ENCODE data around the gene MYO1E.

The MYO1E gene

DNA sequence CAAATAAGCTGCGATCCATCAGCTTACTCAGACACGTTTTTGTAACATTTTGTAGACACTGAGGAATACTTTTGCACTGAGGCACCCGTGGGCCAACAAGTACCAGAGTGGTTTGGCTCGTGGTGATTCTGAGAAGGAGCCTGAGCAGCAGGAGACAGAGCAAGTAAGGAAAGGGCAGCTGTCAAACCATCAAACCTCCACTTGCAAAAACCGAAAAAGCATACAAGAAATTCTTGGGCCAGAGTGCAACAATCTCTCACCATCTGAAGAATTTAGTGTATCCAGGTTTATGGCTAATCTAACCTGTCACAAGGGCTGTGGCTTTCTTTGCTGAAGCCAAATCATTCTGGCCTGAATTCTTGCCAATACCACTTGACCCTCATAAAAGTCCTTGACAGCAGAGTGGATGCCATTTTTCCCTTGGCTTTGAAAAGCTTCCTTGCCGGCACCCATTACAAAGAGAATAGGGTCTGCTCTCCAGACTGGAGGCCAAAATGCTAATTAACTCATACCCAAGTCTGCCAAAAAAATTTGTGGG is 56.7 kb downstream of the MYO1E start:
- no peak for DNase-seq (ENCODE audit: low read depth in 2 of 2)

DNA sequence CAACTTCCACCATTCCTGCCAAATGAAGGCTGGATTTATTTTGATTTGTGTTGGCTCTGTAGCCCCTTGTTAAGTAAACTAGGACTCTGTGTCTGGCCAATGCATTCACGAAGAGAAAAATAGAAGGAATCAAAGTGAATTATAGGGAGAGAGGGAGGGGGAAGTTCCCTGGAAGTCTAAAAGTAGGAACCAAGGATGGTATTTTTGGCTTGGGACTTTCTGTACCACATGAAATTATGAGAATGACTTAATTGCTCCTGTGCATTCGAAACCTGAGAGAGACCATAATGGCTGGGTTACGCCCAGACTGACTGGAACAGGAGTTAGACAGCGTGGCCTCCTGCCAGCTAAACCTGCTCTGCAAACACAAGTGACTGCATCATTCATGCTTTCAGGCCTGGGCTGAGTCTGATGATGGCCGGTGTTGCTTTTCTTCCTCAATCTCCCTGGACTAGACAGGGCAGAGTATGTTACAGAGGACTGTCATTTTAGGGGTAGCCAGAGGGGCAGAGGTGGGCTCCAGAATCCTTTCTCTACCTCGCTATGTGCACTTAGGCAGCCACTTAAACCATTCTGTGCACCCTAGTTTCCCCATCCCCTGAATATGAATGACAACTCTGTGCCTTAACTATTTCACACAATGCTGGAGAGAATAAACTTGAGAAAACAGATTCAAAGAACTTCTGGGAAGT is 58.9 kb downstream of the MYO1E start:
- DNase-seq (ENCODE audit: low read depth in 2 of 2): no peak

- no peak for DNase-seq (ENCODE audit: low read depth in 2 of 2)
These were observed 60.5 kb downstream of the MYO1E start for GRCh38 chr15:59312205-59312604.

DNA sequence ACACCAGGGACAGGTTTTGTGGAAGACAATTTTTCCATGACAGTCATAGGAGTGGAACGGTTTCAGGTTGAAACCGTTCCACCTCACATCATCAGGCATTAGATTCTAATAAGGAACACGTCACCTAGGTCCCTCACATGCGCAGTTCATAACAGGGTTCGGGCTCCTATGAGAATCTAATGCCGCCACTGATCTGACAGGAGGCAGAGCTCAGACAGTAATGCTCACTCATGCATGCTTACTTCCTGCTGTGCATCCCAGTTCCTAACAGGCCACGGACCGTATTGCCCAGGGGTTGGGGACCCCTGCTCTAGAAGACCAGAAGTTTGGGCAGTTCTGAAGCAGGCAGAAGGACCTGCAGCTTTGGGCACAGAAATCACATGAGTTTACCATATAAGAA is 61.5 kb downstream of the MYO1E start:
- DNase-seq (ENCODE audit: low read depth in 2 of 2): no peak

GRCh38 chr15:59309405-59309804 is 63.3 kb downstream of the MYO1E start:
- no peak for DNase-seq (ENCODE audit: low read depth in 2 of 2)

- no peak for DNase-seq (ENCODE audit: low read depth in 2 of 2)
These were observed 65.5 kb downstream of the MYO1E start for GRCh38 chr15:59307165-59307537.

GRCh38 chr15:59306520-59307164 is 66.0 kb downstream of the MYO1E start:
- DNase-seq (ENCODE audit: low read depth in 2 of 2): no peak

GRCh38 chr15:59304807-59305206 is 67.9 kb downstream of the MYO1E start:
- DNase-seq (ENCODE audit: low read depth in 2 of 2): no peak

DNA sequence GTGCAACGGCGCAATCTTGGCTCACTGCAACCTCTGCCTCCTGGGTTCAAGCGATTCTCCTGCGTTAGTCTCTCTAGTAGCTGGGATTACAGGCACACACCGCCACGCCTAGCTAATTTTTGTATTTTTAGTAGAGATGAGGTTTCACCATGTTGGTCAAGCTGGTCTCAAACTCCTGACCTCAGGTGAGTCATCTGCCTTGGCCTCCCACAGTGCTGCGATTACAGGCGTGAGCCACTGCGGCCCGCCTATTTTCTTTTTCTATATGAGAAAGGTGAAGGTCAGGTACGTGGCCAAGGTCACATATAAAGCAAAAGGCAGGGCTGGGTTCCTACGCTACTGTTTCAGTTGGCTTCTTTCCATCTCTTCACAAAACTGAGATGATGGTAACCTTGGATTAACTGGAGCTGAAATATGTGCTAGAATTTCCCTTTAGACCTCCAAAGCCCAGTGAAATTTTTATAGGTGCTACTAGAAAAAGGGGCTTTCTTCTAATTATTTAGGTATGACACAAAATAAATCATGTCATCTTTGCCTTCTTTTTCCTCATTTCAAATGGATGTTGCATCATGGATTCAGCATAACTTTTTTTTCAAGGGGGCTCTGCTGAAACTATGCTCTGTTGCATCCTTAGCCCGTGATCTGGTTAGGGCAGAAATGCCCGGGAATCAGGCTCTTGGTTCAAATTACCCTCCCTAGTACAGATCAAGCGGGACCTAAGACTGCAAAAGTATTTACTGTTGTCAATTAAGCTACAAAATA is 68.5 kb downstream of the MYO1E start:
- no peak for DNase-seq (ENCODE audit: low read depth in 2 of 2)

- DNase-seq (ENCODE audit: low read depth in 2 of 2): no peak
These were observed 69.0 kb downstream of the MYO1E start for GRCh38 chr15:59303633-59304032.

- DNase-seq (ENCODE audit: low read depth in 2 of 2): no peak
These were observed 69.5 kb downstream of the MYO1E start for GRCh38 chr15:59303136-59303535.

GRCh38 chr15:59301527-59301926 is 71.1 kb downstream of the MYO1E start:
- no peak for DNase-seq (ENCODE audit: low read depth in 2 of 2)

DNA sequence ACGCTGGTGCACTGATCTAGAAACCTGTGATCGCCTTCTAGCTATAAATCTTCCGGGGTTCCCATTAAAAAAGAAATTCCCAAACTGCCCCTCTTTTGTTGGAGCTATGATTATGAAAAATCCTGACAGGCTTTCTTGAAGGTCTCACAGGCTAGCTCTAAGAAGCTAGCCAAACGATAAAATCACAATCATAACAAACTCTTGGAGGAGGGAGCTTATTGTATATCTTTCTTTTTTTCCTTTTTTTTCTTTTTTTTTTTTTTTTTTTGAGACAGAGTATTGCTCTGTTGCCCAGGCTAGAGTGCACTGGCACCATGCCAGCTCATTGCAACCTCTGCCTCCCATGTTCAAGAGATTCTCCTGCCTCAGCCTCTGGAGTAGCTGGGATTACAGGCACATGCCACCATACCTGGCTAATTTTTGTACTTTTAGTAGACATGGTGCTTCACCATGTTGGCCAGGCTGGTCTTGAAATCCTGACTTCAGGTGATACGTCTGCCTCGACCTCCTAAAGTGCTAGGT is 72.0 kb downstream of the MYO1E start:
- DNase-seq (ENCODE audit: low read depth in 2 of 2): no peak

- DNase-seq (ENCODE audit: low read depth in 2 of 2): peak; percentile 69 to 70
These were observed 72.6 kb downstream of the MYO1E start for GRCh38 chr15:59299929-59300617.

GRCh38 chr15:59298854-59299250 is 73.8 kb downstream of the MYO1E start:
- no peak for DNase-seq (ENCODE audit: low read depth in 2 of 2)

DNA sequence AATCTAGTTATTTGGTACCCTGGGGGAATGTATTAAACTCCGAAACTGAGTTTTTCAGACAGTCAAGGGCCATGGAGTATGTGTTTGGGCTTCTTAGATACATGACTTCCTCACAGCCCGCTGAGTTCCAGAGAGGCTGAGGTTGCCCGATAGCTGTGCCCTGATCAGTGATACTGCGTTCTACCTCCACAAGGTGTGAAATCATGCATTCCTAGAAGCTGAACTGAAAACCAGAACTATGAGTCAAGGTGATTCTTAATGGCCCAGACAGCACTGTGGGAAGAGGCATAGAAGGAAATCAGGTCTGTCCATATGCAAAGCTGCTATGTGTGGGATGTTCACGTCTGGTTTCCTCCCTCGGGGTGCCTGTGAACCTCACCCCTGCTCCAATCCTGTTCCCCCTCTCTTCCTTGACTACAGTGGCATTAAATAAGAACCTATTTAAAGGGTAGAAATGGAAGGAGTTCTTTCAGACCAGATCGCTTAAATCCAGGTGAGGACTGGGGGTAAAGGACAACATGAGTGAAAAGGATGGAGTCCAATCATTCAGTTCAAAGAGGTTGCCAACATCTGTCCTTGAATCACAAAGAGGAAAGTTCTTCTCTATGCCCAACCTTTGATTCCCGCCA is 74.3 kb downstream of the MYO1E start:
- DNase-seq (ENCODE audit: low read depth in 2 of 2): peak; percentile 16 to 22

GRCh38 chr15:59296181-59296617 is 76.5 kb downstream of the MYO1E start:
- DNase-seq (ENCODE audit: low read depth in 2 of 2): no peak

DNA sequence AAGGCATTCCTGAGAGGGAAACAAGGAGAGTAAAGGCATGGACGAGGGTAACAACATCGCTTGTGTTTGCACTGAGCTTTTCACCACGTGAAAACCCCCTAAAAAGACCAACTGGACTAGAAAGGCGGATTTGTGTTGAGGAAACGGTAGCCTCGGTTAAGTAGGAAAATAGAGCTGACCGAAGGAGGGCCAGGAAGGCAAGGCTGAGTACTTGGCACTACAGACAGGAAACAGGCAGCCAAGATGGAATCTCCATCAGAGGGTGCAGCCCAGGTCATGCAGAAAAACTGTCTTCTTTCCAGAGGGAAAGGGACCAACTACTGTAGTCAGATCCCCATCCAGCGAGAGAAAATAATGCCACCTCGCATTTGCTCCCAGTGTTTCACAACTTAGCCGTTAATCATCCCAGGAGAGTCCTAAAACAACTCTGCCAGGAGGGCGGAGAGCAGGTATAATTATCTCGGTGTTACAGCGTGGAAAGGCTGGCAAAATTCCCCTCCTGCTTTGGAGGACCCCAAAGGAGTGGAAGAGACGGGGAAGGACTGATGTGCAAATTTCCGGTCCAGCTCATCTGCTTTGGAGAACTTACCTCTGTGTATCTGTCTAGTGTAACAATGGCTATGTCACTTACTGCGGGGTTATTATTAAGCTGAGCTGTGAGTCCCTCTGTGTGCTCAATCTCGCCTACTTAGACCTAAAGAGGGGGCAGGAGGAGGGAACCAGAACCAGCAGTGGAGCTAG is 77.2 kb downstream of the MYO1E start:
- DNase-seq (ENCODE audit: low read depth in 2 of 2): no peak

- DNase-seq (ENCODE audit: low read depth in 2 of 2): no peak
These were observed 78.0 kb downstream of the MYO1E start for GRCh38 chr15:59294574-59295260.

All from stimulated activated CD8-positive, alpha-beta memory T cell treated with anti-CD3 and anti-CD28 coated beads, Interleukin-7, amount 100 ng/mL, for 4 hours (primary cell).